IPS-NIHi7 (cell line): ENCODE results near the gene PJA2.

Source experiments
- DNase-seq: peaks from one replicate; pipeline ENCODE4 v3.0.0; 2012; ENCODE audit warnings: mixed read lengths; ENCODE audit errors: extremely low spot score

Gene PJA2

DNA sequence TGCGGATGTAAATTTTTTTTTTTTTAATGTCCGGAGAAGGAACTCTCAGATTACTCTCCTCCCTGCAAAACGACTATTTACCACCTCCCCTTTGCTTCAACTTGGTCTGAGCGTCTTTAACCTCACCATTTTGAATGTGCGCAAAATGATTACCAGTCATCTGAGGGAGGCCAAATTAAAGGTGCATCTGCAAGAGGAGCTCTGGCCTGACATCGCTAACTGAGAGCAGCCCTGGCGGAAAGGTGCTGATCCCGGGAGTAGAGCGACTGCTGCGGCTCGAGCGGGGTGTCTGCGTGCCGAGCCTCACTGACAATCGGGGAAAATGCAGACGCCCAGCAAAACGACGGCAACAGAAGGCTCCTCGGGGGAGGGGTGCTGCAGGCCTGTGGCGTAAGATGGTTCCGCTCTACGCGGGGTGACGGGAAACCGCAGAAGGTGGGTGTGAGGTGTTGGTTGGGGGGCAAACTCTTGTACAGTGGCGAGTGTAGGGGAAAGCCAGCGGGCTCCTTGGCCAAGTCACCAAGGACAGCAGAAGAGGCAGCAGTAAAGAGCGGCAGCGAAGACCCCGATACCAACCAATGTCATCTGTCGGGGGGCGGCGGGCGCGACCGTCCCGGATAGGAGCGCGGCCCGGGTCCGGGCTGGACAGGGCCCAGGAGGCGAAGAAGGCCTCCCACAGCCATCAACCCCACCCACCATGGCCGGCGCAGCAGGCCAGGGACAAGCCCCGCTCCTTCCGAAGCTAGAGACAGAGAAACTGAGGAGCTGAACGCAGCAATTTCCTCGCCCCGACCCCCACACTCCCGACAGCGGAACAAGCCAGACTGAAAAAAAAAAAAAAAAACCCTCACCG, 557 bp downstream of the PJA2 start:
- DNase-seq: peak; percentile 41

DNA sequence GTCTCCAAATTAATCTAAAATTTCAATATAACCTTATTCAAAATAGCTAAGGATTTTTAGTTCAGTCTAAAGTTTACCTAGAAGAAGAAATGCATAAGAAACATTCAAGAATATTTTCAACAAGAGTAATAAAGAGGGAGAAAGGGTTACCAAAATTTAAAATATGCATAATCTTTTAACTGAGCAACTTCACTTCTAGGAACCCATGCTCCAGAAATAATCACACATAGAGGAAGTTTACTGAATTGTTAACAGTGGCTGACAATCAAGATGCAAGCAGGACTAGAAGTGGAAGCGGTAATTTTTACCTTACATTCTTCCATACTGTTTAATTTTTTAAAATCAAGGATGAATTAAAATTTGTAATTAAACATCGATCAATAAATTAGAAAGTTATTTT, 1.9 kb downstream of the PJA2 start:
- no peak for DNase-seq

DNA sequence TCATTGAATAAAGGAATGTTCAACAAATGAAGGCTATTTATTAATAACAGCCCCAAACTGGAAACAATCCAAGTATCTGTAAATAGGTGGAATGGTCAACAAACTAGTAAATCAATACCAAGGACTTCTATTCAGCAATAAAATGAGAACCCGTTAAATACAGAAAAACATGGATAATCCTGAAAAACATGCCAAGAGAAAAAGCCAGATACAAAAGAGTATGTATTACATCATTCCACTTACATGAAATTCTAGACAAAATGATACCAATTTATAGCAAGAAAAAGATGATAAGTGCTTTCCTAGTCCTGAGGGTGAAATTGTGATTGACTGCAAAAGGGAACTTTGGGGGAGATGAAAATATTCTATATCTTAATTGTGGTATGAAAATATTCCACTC, 3.1 kb downstream of the PJA2 start:
- DNase-seq: no peak

DNA sequence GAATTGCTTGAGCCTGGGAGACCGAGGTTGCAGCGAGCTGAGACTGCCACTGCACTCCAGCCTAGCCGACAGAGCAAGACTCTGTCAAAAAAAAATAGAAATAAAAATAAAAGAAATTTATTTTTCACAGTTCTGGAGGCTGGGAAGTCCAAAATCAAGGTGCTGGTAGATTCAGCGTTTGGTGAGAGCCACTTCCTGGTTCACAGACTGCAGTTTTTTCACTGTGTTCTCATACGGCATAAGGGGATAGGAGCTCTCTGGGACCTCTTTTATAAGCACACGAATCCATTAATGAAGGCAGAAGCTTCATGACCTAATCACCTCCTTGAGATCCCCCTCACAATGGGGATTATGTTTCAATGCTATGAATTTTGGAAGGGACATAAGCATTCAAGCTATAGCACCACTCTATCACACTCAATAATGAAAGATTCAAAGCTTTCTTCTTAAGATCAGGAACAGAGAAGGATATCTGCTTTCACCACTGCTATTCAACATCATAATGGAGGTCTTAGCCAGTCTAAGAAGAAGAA, 5.3 kb downstream of the PJA2 start:
- no peak for DNase-seq

DNA sequence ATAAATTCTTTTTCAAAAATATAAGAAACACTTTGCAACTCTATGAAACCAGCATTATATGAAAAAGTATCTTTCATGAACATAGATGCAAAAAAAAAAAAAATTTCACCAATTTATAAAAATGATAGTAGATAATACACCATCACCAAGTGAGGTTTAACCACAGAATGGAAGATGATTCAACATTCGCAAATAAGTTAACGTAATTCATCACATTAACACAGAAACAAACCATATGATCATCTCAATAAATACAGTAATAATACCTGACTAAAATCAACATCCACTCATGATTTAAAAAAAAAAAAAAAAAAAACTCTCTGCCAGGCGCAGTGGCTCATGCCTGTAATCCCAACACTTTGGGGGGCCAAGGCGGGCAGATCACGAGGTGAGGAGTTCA, 6.3 kb downstream of the PJA2 start:
- DNase-seq: no peak

DNA sequence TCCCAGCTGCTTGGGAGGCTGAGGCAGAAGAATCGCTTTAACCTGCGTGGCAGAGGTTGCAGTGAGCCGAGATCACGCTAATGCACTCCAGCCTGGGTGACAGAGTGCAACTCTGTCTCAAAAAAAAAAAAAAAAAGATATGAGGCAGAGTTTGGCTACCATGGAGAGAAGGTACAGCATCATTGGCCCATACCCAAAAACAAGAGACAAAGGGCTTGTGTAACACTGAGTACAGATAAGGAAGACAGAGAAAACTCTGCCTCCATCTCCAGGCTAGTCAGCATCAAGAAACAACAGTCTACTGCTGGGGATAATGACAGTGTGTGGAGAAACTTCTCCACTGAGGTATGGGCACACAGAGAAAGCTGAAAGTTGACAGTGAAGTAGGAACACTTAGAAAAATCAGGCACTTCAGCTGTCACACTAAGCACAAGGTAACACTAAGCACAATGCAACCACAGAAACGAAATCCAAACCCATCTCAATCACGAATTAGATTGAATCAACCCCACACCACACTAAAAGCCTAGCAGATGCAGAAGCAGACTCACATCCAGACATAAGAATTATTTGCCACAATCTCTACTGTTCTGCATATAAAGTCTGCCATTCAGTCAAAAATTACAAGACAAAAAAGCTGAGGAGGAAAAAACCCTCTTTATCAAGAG, 10.5 kb downstream of the PJA2 start:
- no peak for DNase-seq

DNA sequence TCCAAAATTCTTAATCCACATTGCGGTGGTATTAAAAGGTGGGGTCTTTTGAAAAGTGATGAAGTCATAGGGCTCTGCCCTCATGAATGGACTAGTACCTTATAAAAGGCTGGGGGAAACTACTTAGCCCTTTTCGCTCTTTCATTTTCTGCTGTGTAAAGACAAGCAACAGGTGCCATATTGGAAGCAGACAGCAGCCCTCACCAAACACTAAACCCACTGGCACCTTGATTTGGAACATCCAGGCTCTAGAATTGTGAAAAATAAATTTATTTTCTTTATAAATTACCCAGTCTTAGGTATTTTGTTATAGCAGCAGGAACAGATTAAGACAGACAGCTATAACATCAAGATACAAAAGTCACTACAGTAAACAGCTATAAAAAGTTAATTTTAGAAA, 12.8 kb downstream of the PJA2 start:
- no peak for DNase-seq

DNA sequence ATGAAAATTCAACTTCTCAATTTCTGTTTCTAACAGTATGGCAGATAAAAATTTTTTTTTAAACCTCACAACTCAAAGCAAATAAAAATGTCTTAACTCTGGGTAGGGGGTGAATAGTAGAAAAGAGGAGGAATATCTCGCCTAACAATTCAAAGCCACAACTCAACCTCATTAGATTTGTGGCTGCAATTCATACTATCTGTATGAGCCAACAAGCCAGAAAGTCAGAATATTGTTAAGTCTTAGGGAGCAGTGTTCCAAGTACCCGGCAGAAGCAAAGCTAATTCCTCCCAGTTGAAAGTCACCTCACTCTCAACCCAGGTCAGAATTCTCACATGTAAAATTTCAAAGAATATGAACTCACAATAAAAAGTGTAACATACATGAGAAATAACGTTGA, 15.0 kb downstream of the PJA2 start:
- DNase-seq: no peak

DNA sequence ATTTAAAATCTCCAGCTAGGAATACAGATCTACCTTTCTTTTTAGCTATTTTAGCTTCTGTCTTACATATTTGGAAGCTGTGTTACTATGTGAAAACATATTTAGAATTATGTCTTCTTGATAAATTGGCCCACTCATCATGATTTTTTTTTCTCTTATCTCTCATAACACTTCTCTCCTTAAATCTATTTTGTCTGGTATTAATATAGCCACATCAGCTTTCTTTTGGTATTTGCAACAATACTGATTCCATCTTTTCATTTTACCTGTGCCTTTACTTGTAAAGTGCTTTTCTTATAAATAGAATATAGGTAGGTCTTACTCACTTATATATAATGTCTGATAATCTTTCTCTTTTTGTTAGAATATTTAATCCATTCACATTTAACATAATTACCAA, 19.6 kb downstream of the PJA2 start:
- no peak for DNase-seq

DNA sequence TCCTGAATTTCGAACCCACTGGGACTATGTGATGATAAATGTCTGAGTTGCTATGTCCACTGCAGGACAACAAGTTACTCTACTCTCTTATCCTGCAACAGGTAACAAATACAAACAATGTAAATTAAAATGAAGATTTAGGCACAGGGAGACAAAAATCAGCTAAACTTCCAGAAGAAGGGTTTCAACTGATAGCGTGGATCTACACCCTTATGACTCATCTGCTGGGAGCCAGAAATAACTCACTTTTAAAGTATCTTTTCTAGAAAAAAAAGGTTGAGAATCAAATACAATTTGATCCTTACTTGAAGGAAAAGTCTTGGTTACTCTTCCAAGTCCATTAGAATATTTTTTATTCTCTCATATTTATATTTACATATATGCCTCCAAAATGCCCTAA, 21.4 kb downstream of the PJA2 start:
- no peak for DNase-seq

DNA sequence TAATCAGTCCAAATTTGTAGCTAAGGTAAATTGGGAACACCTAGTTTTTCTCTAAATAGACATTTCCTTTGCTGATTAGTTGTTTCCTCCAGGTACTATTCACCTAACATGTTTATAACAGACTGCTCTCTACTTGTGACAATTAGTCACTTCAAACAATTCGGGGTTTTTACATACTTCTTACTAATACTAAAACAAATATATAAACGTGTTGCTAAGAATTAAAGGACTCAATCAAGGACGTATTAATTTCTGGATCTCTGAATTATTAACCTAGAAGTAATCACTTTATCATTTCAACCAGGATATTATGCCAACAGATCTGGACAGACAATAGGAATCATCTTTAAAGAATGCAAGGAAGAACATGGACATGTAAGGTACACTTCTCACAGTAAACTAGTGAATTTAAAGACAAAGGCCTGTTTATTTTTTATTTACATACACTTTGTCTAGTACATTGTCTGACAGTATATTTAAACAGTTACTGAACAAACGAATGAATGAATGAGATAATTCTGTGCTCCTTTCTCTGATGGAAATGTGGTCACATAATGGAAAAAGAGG, 22.3 kb downstream of the PJA2 start:
- no peak for DNase-seq

DNA sequence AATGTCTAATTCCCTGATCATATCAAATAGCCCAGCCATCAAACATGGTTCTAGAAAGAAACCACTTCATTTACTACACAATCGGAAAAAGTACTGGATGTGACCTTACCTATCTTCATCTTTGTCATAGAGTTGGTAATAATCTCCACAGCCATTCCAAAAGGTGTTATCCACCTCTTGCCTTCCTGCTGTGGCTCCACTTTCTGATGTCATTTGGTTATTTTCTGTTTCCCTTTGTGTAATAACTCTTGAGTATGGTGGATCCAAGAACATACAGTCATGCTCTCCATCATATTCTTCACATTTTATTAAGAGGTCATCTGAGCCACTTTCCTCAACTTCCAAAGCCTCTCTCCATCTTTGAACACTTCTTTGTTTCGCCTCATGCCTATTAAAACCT, 31.7 kb downstream of the PJA2 start:
- no peak for DNase-seq

DNA sequence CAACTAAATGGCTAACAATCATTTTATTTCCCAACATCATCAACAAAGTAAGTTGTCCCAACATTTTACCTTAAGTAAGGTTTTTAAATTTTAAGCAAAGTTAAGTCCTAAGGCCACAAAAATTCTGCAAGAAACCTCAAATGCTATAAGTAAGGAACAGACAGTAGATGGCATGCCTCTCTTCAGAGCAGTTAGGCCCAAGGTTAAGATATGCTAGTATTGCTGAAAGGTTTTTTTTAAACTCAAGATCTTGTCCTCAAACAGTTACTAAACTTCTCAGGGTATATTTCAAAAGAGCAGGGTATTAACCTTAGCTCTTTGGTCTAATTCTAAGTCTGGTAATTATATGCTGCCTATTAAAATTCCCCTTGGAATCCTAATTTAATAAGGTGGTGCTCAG, 35.1 kb downstream of the PJA2 start:
- DNase-seq: no peak

DNA sequence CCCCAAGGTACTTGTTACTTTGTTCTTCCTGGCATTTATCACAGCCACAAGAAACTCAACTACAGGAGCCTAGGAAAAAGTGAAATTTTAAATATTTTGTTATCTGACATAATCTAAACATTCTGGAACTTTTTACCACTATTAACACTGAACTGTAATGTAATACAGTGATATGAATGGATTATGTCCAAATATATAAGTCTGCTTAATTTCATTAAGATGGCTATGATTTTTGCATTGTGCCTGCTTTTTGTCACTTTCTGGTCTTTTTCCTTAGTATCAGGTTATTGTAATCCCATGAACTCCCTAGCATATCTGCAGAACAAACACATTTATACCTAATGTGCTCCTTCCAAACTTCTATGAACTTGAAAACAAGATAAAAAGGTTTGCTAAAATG, 35.8 kb downstream of the PJA2 start:
- no peak for DNase-seq

DNA sequence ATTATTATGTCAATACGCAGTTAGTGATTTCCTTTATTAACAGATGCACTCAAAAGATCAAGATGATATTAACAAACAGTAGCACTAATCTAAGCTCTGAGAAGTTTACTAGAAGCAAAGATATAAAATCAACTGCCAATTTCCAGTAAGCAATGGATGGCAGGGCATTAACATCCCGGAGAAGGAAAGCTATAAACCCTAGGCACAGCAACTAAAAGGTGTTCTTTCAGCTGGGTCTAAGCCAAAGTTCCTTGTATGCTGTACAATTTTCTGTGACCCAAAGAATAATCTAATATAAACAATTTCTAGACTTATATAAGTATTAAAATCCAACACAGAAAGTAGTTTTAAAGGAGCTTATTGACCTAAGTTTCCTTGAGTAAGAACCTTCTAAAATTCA, 39.4 kb downstream of the PJA2 start:
- no peak for DNase-seq

DNA sequence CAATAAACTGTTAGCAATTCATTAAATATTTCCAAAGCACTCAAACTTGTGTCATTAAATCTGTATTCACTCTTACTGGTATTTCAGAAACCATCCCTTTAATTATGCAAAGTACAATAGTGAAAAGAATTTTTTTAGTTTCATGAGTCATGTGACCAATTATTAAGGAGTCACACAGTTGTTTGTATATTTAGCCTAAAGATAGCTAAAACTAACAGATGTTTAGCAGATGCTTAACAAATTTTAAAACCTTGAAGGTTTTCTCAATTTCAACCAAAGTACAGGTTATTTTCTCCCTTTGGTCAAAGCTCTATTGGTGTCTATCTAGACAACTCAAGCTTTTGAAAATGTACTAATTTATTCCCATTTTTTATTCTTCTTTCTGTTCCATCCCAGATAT, 44.1 kb downstream of the PJA2 start:
- DNase-seq: no peak

DNA sequence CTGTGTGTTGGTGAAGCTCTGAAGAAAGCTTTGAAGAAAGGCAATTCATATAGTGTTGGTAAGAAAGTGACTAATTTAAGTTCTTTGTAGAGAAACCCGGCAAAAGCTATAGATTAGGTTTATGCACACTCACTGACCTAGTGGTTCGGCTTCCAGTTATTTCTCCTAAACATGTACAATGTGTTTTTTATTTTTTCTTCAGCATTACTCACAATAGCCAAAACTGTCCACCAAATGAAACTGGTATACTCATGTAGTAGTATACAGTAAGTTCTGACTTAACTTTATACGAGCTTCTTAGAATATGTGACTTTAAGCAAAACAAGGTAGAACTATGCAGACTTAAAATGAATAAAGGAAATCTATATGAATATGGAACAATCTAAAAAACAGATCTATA, 44.8 kb downstream of the PJA2 start:
- DNase-seq: no peak

DNA sequence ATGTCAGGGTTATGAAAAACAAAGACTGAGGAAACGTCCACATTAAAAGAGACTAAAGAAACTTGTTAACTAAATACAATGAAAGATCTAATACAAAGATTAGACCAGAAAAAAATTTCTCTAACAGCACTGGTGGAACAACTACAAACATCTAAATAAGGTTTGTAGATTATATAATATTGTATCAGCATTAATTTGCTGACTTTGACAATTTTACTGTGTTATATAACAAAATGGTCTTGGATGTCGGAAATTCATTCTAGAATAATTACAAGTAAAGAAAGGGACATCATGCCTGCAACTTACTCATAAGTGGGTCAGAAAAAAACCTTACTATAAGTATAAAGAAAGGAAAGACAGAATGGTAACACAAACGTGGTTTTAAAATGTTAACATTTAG, 50.1 kb downstream of the PJA2 start:
- DNase-seq: no peak

DNA sequence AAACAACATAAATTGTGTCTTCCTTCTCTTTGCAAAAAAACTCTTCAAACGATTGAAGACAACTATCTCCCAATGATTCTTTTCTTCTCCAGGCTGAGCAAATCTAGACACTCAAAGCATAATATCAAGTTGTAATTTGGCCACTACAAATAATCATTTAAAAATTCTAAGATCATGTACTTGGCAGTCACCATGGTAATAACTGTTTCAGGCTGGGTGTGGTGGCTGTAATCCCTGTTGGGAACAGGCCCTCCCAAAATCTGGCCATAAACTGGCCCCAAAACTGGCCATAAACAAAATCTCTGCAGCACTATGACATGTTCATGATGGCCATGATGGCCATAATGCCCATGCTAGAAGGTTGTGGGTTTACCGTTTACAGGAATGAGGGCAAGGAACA, 52.0 kb downstream of the PJA2 start:
- DNase-seq: no peak

DNA sequence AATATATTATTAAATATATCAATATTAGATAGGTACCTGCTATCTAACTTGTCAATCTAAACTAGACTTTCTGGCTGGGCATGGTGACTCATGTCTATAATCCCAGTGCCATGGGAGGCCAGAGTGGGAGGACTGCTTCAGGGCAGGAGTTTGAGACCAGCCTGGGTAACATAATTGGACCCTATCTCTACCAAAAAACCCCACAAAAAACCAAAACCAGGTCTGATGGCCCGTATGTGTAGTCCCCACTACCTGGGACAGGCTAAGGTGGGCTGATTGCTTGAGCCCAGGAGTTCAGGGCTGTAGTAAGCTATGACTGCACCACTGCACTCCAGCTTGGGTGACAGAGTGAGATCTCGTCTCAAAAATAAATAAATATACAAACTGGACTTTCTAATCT, 55.0 kb downstream of the PJA2 start:
- no peak for DNase-seq

DNA sequence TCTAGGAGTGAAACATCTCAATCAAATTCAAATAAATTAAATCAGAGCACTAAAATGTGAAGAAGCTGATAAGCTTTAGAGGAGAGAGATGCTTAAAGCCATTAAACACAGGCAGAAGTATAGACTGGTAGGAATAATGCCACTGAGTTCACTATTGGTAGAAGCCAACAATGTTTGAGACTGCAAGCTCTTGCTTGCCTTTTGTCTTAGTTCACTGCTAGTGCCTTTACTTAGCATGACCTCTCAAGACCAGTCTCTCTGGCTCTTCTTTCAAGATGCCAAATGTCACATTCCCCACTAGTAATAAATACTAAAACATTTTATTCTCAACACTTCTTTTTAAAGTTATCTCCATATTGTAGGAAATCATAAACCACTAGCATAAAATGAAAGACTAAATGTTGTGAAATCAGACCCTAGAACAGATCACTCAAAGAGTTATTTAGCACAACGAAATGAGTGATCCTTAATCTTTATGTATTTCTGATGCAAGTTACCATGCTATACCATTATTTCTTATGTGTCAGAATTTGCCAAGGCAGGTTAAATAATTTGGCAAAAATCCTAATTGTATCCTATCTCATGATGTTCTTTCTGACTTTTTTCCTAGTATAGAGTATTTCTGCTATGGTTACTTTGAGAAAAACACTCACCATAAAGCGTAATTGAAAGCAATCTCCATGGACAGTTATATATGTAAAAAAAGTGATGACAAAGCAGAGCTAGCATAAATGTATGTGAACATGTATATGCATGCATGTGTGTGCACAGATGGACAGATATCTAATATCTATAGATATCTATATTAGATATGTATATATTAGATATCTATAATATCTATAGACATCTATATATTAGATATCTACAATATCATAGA, 57.5 kb downstream of the PJA2 start:
- DNase-seq: no peak
